H1 (cell line): ENCODE measurements around the gene DEPP1. TPM values are rescaled to one million over a fixed set of nuclear protein-coding genes. Genes with fewer than 3 reads are reported as not detected.

ENCODE experiments used
- CTCF ChIA-PET: fragments of 300-600 bp; sonication (Branson Sonifier 250); formaldehyde crosslinking; loops from one replicate; lab custom pipeline; 2021; ENCODE audit not compliant: partially characterized antibody; lab: Charles Lee
- POLR2A ChIA-PET: fragments of 300-600 bp; sonication (Branson Sonifier 250); formaldehyde crosslinking; loops from one replicate; lab custom pipeline; 2021; ENCODE audit warnings: inconsistent platforms; ENCODE audit not compliant: partially characterized antibody; lab: Charles Lee
- DNase-seq, 2 experiments: peaks; one replicate each; pipeline versions ENCODE4 v3.0.0 to v3.0.0-alpha.2; 2010 to 2022; ENCODE audit warnings: low spot score in 2 of 2, low read depth in 1 of 2, mixed read lengths in 1 of 2
- FAIRE-seq: peaks from 2 replicates; lab custom pipeline; 2011; peaks lifted over from hg19 to GRCh38; lab: Jason Lieb, UNC
- H2AFZ ChIP-seq: 2 replicates; pipeline ENCODE4 v1.8.1; 2012; ENCODE audit warnings: low read length, inconsistent platforms
- H2AK5ac ChIP-seq: 2 replicates; pipeline ENCODE4 v1.6.1; 2013; ENCODE audit warnings: low read depth, low read length
- H2BK120ac ChIP-seq: replicated peaks from 2 replicates; pipeline ENCODE3; 2013; ENCODE audit warnings: low read depth, low read length, inconsistent platforms
- H2BK12ac ChIP-seq: 2 replicates; pipeline ENCODE4 v1.6.1; 2013; ENCODE audit warnings: low read depth, low read length
- H2BK15ac ChIP-seq: 2 replicates; pipeline ENCODE4 v1.6.1; 2013; ENCODE audit warnings: low read length
- H2BK20ac ChIP-seq: 2 replicates; pipeline ENCODE4 v1.6.1; 2013; ENCODE audit warnings: low read length
- H2BK5ac ChIP-seq: 2 replicates; pipeline ENCODE4 v1.6.1; 2013; ENCODE audit warnings: low read depth, low read length
- H3K14ac ChIP-seq: 2 replicates; pipeline ENCODE4 v1.6.1; 2013; ENCODE audit warnings: inconsistent platforms; ENCODE audit not compliant: insufficient read length
- H3K18ac ChIP-seq: 2 replicates; pipeline ENCODE4 v1.6.1; 2013; ENCODE audit warnings: low read length; ENCODE audit errors: extremely low read depth
- H3K23ac ChIP-seq: 2 replicates; pipeline ENCODE4 v1.6.1; 2013; ENCODE audit warnings: inconsistent platforms; ENCODE audit not compliant: insufficient read length
- H3K23me2 ChIP-seq: 2 replicates; pipeline ENCODE4 v1.6.1; 2013; ENCODE audit warnings: low read depth, low read length
- H3K27ac ChIP-seq: 2 replicates; pipeline ENCODE4 v1.6.1; 2011; ENCODE audit warnings: low read depth, low read length, inconsistent platforms
- H3K27me3 ChIP-seq, 4 experiments: replicated peaks in 1 of 4; 1 replicate in 1 of 4; 2 replicates in 3 of 4; pipeline versions ENCODE4 v1.6.1 to v1.8.1; 2011 to 2013; ENCODE audit warnings: low read length in 3 of 4, mild to moderate bottlenecking in 3 of 4, inconsistent platforms in 2 of 4, mixed read lengths in 2 of 4, moderate library complexity in 1 of 4; ENCODE audit not compliant: control insufficient read depth in 3 of 4, insufficient read depth in 3 of 4; ENCODE audit errors: extremely low read depth in 1 of 4
- H3K36me3 ChIP-seq, 4 experiments: 2 replicates each; pipeline versions ENCODE4 v1.6.1 to v1.8.1; 2011 to 2013; ENCODE audit warnings: mild to moderate bottlenecking in 4 of 4, low read length in 3 of 4, moderate library complexity in 2 of 4, control low read depth in 1 of 4, inconsistent platforms in 1 of 4; ENCODE audit not compliant: insufficient read depth in 4 of 4, control insufficient read depth in 2 of 4
- H3K4ac ChIP-seq: replicated peaks from 2 replicates; pipeline ENCODE3; 2013; ENCODE audit warnings: low read length, low read depth, mixed read lengths, inconsistent platforms; ENCODE audit not compliant: insufficient read length
- H3K4me1 ChIP-seq, 4 experiments: replicated peaks in 1 of 4; 1 replicate in 1 of 4; 2 replicates in 3 of 4; pipeline versions ENCODE4 v1.6.1 to v1.8.1; 2011 to 2013; ENCODE audit warnings: low read length in 3 of 4, inconsistent platforms in 2 of 4, mixed read lengths in 1 of 4; ENCODE audit not compliant: insufficient read depth in 4 of 4, control insufficient read depth in 3 of 4
- H3K4me2 ChIP-seq, 2 experiments: 2 replicates each; pipeline versions ENCODE4 v1.6.1 to v1.8.1; 2011 to 2013; ENCODE audit warnings: low read depth in 2 of 2, low read length in 2 of 2, control low read depth in 1 of 2, inconsistent platforms in 1 of 2, mild to moderate bottlenecking in 1 of 2; ENCODE audit not compliant: insufficient read depth in 1 of 2
- H3K4me3 ChIP-seq, 4 experiments: fragments of 200-600, 300-600 bp in 1 of 4; sonication (generic), shearing (Covaris generic), sonication (Bioruptor Twin) in 1 of 4; 2 replicates each; pipeline versions ENCODE4 v1.5.1 to v1.8.1; 2011 to 2016; ENCODE audit warnings: low read length in 4 of 4, low read depth in 3 of 4, control low read depth in 2 of 4, inconsistent platforms in 2 of 4, mild to moderate bottlenecking in 2 of 4, mixed read lengths in 1 of 4, moderate library complexity in 1 of 4; ENCODE audit not compliant: insufficient read depth in 2 of 4; ENCODE audit errors: extremely low read depth in 1 of 4
- H3K56ac ChIP-seq: replicated peaks from 2 replicates; pipeline ENCODE3; 2013; ENCODE audit warnings: low read depth, mild to moderate bottlenecking, mixed read lengths, low read length, inconsistent platforms; ENCODE audit not compliant: insufficient read length
- H3K79me1 ChIP-seq: 2 replicates; pipeline ENCODE4 v1.6.1; 2013; ENCODE audit warnings: low read depth, low read length, control low read depth
- H3K79me2 ChIP-seq, 2 experiments: 2 replicates each; pipeline versions ENCODE4 v1.6.1 to v1.8.1; 2012 to 2013; ENCODE audit warnings: low read length in 2 of 2, mild to moderate bottlenecking in 2 of 2, inconsistent platforms in 1 of 2; ENCODE audit not compliant: insufficient read depth in 2 of 2, control insufficient read depth in 1 of 2
- H3K9ac ChIP-seq, 4 experiments: replicated peaks in 1 of 4; 1 replicate in 1 of 4; 2 replicates in 3 of 4; pipeline versions ENCODE4 v1.6.1 to v1.8.1; 2011 to 2013; ENCODE audit warnings: low read depth in 3 of 4, low read length in 3 of 4, control low read depth in 2 of 4, mild to moderate bottlenecking in 2 of 4, moderate library complexity in 2 of 4, inconsistent platforms in 1 of 4; ENCODE audit errors: extremely low read depth in 1 of 4
- H3K9me3 ChIP-seq, 2 experiments: 2 replicates each; pipeline versions ENCODE4 v1.6.1 to v1.8.1; 2012 to 2013; ENCODE audit warnings: mild to moderate bottlenecking in 2 of 2, moderate library complexity in 2 of 2, control low read depth in 1 of 2, inconsistent platforms in 1 of 2, low read depth in 1 of 2, low read length in 1 of 2, mixed read lengths in 1 of 2; ENCODE audit not compliant: insufficient read depth in 2 of 2
- H4K20me1 ChIP-seq, 2 experiments: replicated peaks in 1 of 2; 2 replicates each; pipeline versions ENCODE3 to v1.8.1; 2011 to 2013; ENCODE audit warnings: inconsistent platforms in 2 of 2, low read length in 2 of 2, mild to moderate bottlenecking in 1 of 2; ENCODE audit not compliant: insufficient read depth in 2 of 2, control insufficient read depth in 1 of 2
- H4K5ac ChIP-seq: 2 replicates; pipeline ENCODE4 v1.6.1; 2013; ENCODE audit warnings: low read length, low read depth, mixed read lengths, inconsistent platforms; ENCODE audit not compliant: insufficient read length
- H4K8ac ChIP-seq: 2 replicates; pipeline ENCODE4 v1.8.0; 2013; ENCODE audit warnings: mild to moderate bottlenecking, moderate library complexity, low read length, inconsistent platforms; ENCODE audit not compliant: insufficient read depth; ENCODE audit errors: extremely low read depth
- H4K91ac ChIP-seq: replicated peaks from 2 replicates; pipeline ENCODE3; 2013; ENCODE audit warnings: low read length, mixed read lengths, inconsistent platforms; ENCODE audit not compliant: insufficient read length
- GABPA ChIP-seq: IDR thresholded peaks from 2 replicates; pipeline ENCODE4 v1.6.1; 2011; ENCODE audit warnings: mild to moderate bottlenecking, low read length, moderate library complexity, borderline replicate concordance; ENCODE audit not compliant: insufficient read depth
- KDM1A ChIP-seq: fragments of 200-600, 300-600 bp; sonication (generic); IDR thresholded peaks from 2 replicates; pipeline ENCODE4 v1.7.1; 2016; ENCODE audit warnings: mild to moderate bottlenecking, low read length, borderline replicate concordance
- KDM4A ChIP-seq: IDR thresholded peaks from one replicate; pipeline ENCODE4 v1.7.1; 2012; ENCODE audit warnings: low read depth, mild to moderate bottlenecking, moderate library complexity, low read length, inconsistent platforms; ENCODE audit not compliant: severe bottlenecking
- PHF8 ChIP-seq: fragments of 200-600 bp; sonication (generic); conservative IDR thresholded peaks from 2 replicates; pipeline ENCODE4 v1.7.1; 2012; ENCODE audit warnings: low read depth, mild to moderate bottlenecking, inconsistent platforms, low read length, moderate library complexity
- WGBS, 2 experiments: shearing (Covaris generic) in 1 of 2; methylation state at CpG; one replicate each; pipeline versions ENCODE4 v1.1.6 to v1.1.7; 2013 to 2015; ENCODE audit warnings: low lambda C conversion rate in 2 of 2, mixed read lengths in 2 of 2, inconsistent platforms in 1 of 2, low coverage in 1 of 2, missing lambda C conversion rate in 1 of 2; ENCODE audit not compliant: insufficient replicate concordance in 2 of 2, insufficient coverage in 1 of 2, insufficient read length in 1 of 2; ENCODE audit errors: extremely low coverage in 1 of 2, missing lambda C conversion rate in 1 of 2; 5-methylcytosine and 5-hydroxymethylcytosine counted together
- polyA plus RNA-seq, 7 experiments: library from polyadenylated mRNA; depleted of rRNA in 3 of 7; stranded (reverse) in 5 of 7; unstranded in 2 of 7; fragments of >200 nt in 5 of 7; fragments of 200-250 nt in 2 of 7; gene quantifications; 1 replicate in 5 of 7; 2 replicates in 1 of 7; 4 replicates in 1 of 7; pipeline versions ENCODE4 v1.2.1 to v1.2.3, GENCODE V29; 2011 to 2013; ENCODE audit warnings: missing spikeins in 2 of 7, mixed read lengths in 2 of 7
- total RNA-seq: library from RNA; stranded (reverse); fragmentation: NEBNext Ultra II Directional; extraction: Animal tissue kit (Norgen Biotek cat#: 25700); gene quantifications from 2 replicates; pipeline ENCODE4 v1.2.1, GENCODE V29; 2021

Gene DEPP1
- total and polyA plus RNA-seq, 2 of the 8 experiments (the other 6 are each of a cell fraction or from before 2014, with no cell fraction given) = 0.67 to 4.5 TPM

GRCh38 chr10:44974628-44975430 lies 3.8 kb downstream of the DEPP1 start:
- H2BK120ac ChIP-seq = no peak overlapping the region
- peak overlapping the region; percentile 31 for H4K91ac ChIP-seq
- H3K9ac ChIP-seq = peak overlapping the region in 2 of 4 experiments; percentile 18 to 25; a peak in 2 of 7 replicates
- POLR2A ChIA-PET = interaction anchor here (0.7 to 2.3 kb wide), 7 partner anchors 8 to 42 kb away, joined by 3 to 11 read pairs (median 4); no protein-coding TSS in a partner anchor
- H2AFZ ChIP-seq = peak overlapping the region; percentile 27; the same call in 1 of the 2 replicates
- DNase-seq (peak in 1 of 2 experiments; percentile 88), FAIRE-seq (no peak)
- no peak overlapping the region for H3K4ac ChIP-seq
- peak overlapping the region; percentile 95 for H3K18ac ChIP-seq
- H2BK12ac ChIP-seq = peak overlapping the region; percentile 87; the same call in 1 of the 2 replicates
- H3K14ac ChIP-seq = no peak overlapping the region
- H2BK15ac ChIP-seq = no peak overlapping the region
- CTCF ChIA-PET = interaction anchor here (0.6 to 2.9 kb wide), 13 partner anchors 8 to 377 kb away, joined by 3 to 40 read pairs (median 6); no protein-coding TSS in a partner anchor
- H3K56ac ChIP-seq = peak overlapping the region; percentile 12
- H3K79me2 ChIP-seq = no peaks in the 10 kb centered on the region
- H3K4me1 ChIP-seq = peaks cover 25 to 51% (median 36%) of the 10 kb centered on the region in 4 experiments
- H3K27ac ChIP-seq = no peak overlapping the region; the same call in 1 of the 2 replicates
- no peak overlapping the region for H3K23ac ChIP-seq
- WGBS, 2 experiments = 6% methylated on average over 33 of the region's 46 CpGs; no CpG with 5 or more reads in 1 of the 2 experiments
- peak overlapping the region; percentile 56 for H4K5ac ChIP-seq
- no peaks in the 10 kb centered on the region for H3K9me3 ChIP-seq
- H2BK20ac ChIP-seq = no peak overlapping the region
- H3K27me3 ChIP-seq = no peaks in the 10 kb centered on the region; a peak in 1 of 7 replicates
- H4K20me1 ChIP-seq = no peaks in the 10 kb centered on the region
- H3K36me3 ChIP-seq = peaks cover 0 to 6% (median 0%) of the 10 kb centered on the region in 4 experiments; a peak in 3 of 8 replicates
- peak overlapping the region; percentile 32 to 64 (median 46) for H3K4me3 ChIP-seq
- peak overlapping the region; percentile 75; the same call in 1 of the 2 replicates for H2BK5ac ChIP-seq
- peak overlapping the region; percentile 86 for H4K8ac ChIP-seq
- H3K4me2 ChIP-seq = peak overlapping the region; percentile 65 to 85
- H3K79me1 ChIP-seq = no peaks in the 10 kb centered on the region
- H3K23me2 ChIP-seq = peaks cover 11% of the 10 kb centered on the region; the same call in 1 of the 2 replicates
- no peak overlapping the region for H2AK5ac ChIP-seq
- no peak for TF ChIP-seq GABPA
- TF ChIP-seq KDM4A = peak; percentile 33
- no peak for TF ChIP-seq KDM1A
- no peak for TF ChIP-seq PHF8
